GM12864 (cell line): Measurements from ENCODE around the gene DKK2.

Source experiments
- DNase-seq: peaks from one replicate; pipeline ENCODE4 v3.0.0-alpha.2; 2011; ENCODE audit warnings: low read depth
- H3K4me3 ChIP-seq: 2 replicates; pipeline ENCODE4 v1.5.1; 2011; ENCODE audit warnings: mild to moderate bottlenecking, low read depth, low read length, control low read depth
- TF ChIP-seq, protein P1 (sequence below): IDR thresholded peaks from 2 replicates; pipeline ENCODE4 v1.5.1; 2011; ENCODE audit warnings: low read depth, mild to moderate bottlenecking, moderate library complexity, low read length, control low read depth, inconsistent platforms; ENCODE audit errors: missing control alignments

The DKK2 gene

DNA sequence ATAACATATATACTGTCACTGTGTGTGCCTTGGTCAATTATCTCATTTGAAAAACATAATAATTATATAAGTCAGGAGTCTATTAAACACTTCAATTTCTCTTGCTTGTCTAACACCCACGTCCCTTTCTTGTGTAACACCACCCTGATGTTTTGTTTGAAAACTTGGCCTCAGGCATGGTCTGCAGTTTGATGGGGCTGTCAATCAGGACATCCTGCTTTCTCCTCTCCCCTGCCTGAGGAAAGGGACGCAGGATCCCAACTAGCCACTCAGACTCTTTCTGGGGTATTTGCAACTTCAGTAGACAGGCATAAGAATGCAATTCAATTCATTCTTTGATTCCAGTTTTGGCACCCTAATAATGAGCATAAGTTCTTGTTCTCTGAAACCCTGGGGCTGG is 48.8 kb downstream of the DKK2 start:
- no peak for DNase-seq
- H3K4me3 ChIP-seq: no peak overlapping the region
- TF ChIP-seq, protein P1, sequence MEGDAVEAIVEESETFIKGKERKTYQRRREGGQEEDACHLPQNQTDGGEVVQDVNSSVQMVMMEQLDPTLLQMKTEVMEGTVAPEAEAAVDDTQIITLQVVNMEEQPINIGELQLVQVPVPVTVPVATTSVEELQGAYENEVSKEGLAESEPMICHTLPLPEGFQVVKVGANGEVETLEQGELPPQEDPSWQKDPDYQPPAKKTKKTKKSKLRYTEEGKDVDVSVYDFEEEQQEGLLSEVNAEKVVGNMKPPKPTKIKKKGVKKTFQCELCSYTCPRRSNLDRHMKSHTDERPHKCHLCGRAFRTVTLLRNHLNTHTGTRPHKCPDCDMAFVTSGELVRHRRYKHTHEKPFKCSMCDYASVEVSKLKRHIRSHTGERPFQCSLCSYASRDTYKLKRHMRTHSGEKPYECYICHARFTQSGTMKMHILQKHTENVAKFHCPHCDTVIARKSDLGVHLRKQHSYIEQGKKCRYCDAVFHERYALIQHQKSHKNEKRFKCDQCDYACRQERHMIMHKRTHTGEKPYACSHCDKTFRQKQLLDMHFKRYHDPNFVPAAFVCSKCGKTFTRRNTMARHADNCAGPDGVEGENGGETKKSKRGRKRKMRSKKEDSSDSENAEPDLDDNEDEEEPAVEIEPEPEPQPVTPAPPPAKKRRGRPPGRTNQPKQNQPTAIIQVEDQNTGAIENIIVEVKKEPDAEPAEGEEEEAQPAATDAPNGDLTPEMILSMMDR: no peak

DNA sequence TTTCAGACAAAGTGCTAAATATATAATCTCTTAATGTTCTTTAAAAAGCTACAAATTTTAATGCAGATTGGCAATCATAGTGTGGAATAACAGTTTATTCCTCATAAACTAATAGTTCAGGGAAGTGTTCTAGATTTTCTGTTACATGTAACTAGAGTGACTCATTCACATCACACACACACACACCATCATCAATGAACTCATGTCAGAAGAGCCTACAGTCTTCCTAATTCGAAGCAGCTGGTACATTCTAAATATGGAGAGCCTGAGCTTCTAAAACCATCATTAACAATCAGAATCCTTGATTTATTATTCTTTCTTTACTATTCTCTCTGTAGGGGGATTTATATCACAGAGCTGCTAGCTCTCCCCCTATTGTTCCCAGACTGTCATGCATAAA is 49.6 kb downstream of the DKK2 start:
- H3K4me3 ChIP-seq: no peak overlapping the region
- no peak for DNase-seq
- TF ChIP-seq, protein P1: no peak

DNA sequence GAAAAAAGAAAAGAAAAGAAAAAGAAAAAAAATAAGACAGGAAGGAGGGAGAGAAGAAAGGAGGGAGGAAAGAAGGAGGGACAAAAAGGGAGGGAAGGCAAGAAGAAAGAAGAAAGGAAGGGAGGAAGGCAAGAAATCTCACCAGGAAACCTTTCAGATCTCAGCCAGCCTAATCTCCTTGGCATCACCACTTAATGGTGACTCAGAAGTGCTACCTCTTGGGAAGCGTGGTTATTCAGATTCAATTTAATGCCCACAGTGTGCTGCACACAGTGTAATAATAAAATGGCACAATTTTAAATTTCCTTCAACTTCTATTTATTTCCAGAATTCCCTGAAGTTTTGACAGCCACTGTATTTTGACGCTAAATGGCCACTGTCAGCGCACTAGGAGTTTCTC is 50.3 kb downstream of the DKK2 start:
- TF ChIP-seq, protein P1: no peak
- no peak overlapping the region for H3K4me3 ChIP-seq
- DNase-seq: no peak

DNA sequence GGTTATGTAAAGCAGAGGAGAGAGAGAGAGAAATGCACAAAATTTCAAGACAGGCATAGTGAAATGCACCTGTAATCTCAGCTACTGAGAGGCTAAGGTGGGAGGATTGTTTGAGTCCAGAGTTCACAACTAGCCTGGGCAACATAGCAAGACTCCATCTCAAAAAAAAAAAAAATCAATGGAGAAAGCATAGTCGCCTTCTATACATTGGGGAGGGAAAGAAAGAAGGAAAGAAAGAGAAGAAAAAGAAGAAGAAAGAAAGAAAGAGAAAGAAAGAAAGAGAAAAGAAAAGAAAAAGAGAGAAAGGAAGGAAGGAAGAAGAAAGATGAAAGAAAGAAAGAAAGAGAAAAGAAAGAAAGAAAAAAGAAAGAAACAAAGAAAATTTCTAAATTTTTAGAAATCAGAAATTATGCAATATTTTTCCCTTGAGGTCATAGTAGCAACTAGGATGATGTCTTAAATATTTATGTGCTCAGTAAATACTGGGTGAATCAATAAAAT is 53.4 kb downstream of the DKK2 start:
- H3K4me3 ChIP-seq: no peak overlapping the region
- TF ChIP-seq, protein P1: no peak
- DNase-seq: no peak

DNA sequence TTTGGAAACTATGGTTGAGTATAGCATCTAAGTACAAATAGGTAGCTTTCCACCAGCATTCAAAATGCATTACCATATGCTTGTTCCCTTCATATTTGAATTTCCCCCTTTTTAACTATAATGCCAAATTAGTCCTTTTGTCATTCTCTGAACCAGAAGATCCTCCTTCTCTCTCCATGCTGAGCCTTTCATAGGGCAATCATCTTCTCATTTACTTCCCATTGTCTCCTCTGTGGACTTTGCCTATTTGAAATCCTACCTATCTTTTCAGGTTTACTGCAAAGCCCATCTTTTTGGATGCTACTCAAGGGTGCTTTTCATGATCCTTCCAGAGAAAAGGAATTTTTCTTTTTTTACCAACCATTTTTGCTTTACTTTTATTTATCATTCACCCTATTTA is 54.7 kb downstream of the DKK2 start:
- no peak for DNase-seq
- TF ChIP-seq, protein P1: no peak
- H3K4me3 ChIP-seq: no peak overlapping the region

DNA sequence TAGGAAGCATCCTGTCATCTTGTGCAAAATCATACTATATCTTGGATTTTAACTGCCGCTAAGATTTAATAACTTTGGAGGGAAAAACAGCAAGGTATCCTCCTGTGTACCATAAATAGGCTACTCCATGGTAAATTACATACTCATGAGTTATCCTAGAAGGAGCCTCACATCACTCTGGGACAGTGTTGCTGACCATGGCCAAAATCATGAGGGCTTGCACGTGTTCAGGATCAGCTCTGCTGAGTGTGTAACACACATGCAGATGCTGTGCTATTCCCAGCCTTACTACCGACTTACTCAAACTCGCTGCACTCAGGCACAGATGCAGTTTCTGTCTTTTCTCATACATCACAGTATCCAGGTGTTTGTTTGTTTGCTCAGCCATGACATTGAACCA is 56.6 kb downstream of the DKK2 start:
- TF ChIP-seq, protein P1: no peak
- H3K4me3 ChIP-seq: no peak overlapping the region
- DNase-seq: no peak

DNA sequence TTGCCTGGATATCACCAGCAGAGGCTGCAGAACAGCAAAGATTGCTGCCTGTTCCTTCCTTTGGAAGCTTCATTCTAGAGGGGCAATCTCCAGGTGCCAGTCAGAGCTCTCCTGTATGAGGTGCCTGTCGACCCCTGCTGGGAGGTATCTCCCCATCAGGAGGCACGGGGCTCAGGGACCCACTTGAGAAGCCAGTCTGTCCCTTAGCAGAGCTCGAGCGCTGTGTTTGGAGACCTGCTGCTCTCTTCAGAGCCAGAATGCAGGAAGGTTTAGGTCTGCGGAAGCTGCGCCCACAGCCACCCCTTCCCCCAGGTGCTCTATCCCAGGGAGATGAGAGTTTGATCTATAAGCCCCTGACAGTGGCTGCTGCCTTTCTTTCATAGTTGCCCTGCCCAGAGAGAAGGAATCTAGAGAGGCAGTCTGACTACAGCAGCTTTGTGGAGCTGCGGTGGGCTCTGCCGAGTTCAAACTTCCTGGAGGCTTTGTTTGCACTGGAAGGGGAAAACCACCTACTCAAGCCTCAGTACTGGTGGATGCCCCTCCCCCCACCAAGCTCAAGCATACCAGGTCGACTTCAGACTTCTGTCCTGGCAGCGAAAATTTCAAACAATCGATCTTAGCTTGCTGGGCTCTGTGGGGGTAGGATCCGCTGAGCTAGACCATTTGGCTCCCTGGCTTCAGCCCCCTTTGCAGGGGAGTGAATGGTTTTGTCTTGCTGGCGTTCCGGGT is 57.9 kb downstream of the DKK2 start:
- TF ChIP-seq, protein P1: no peak
- no peak for DNase-seq
- no peak overlapping the region for H3K4me3 ChIP-seq
